Coronary artery (tissue), 2 donors: ENCODE results near the gene CLEC16A.
A peak's percentile ranks its signal among the peaks of the same experiment; 100 is the strongest.

Source experiments
- DNase-seq: peaks from one replicate; pipeline ENCODE4 v3.0.0-alpha.2; 2017; ENCODE audit warnings: low spot score
- H3K27ac ChIP-seq, 2 donors: fragments of 200-600 bp; sonication (generic); one replicate each; pipeline ENCODE4 v1.5.1; 2016 to 2019
- H3K4me3 ChIP-seq: fragments of 200-600 bp; sonication (generic); 2 replicates; pipeline ENCODE4 v1.5.1; 2016; ENCODE audit warnings: mild to moderate bottlenecking, moderate library complexity
- TF ChIP-seq, protein P1 (sequence below): fragments of 200-600 bp; sonication (generic); IDR thresholded peaks from one replicate; pipeline ENCODE4 v1.5.1; 2019; ENCODE audit warnings: antibody characterized with exemption

CLEC16A gene

DNA sequence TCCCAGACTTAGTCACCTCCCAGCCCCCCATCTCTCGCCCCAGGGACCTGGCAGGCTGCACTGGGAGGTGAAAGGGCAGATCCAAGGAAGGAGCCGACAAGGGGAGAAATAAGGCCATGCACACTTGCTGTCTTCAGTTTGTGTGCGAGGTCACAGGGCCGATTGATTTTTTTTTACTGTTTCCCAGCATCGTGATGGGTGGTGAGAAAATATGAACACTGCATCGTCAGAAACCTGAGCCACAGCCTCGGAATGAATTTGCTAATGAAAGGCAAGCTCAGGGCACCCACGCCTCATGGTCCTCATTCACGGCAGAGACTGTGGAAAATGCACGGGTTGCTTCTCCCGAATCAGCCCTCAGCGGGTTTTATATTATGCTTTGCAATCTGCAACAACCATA lies 213.7 kb downstream of the CLEC16A start:
- DNase-seq = no peak
- H3K27ac ChIP-seq = no peak overlapping the region
- TF ChIP-seq, protein P1, sequence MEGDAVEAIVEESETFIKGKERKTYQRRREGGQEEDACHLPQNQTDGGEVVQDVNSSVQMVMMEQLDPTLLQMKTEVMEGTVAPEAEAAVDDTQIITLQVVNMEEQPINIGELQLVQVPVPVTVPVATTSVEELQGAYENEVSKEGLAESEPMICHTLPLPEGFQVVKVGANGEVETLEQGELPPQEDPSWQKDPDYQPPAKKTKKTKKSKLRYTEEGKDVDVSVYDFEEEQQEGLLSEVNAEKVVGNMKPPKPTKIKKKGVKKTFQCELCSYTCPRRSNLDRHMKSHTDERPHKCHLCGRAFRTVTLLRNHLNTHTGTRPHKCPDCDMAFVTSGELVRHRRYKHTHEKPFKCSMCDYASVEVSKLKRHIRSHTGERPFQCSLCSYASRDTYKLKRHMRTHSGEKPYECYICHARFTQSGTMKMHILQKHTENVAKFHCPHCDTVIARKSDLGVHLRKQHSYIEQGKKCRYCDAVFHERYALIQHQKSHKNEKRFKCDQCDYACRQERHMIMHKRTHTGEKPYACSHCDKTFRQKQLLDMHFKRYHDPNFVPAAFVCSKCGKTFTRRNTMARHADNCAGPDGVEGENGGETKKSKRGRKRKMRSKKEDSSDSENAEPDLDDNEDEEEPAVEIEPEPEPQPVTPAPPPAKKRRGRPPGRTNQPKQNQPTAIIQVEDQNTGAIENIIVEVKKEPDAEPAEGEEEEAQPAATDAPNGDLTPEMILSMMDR = no peak
- no peak overlapping the region for H3K4me3 ChIP-seq

DNA sequence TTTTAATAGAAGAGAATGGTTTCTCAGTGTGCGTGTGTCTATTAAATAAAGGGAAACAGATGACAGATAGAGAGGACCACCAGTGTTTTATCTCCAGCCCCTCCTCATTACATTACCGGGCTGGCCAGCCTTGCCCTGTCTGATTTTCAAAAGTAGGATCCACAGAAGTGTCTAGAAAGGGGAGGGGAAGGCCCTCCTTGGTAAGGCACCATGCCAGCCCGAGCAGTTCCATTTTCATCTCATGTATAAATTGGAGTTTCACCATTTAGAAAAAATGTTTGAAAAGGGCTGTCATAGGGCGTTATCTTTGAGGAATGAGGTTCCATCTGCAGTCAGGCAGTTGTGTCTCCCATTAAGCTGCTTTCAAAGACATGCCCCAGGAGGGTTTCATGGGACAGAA lies 214.9 kb downstream of the CLEC16A start:
- TF ChIP-seq, protein P1 = no peak
- no peak overlapping the region for H3K4me3 ChIP-seq
- DNase-seq = no peak
- H3K27ac ChIP-seq = no peak overlapping the region

GRCh38 chr16:11160676-11161115 lies 216.3 kb downstream of the CLEC16A start:
- DNase-seq = no peak
- H3K27ac ChIP-seq = peak overlapping the region in 1 of 2 donors; percentile 82
- TF ChIP-seq, protein P1 = no peak
- H3K4me3 ChIP-seq = no peak overlapping the region

DNA sequence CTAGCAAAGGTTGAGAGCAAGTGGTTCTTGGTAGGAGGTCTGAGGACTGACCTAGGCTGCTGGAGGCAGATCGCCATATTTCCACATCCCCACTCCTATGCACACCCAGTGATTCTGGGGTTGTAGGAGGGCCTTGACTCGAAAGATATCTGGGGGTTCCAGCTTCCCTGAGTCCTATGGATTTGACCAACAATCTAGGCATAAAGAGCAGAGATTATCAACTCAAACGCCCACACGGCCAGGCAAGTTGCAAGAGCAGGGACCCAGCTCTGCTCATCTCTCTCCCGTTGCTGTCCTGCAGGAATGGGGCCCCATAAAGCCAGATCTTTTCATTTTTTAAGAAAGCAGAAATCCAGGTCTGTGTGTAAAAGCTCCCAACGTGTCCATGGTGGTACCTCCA lies 217.1 kb downstream of the CLEC16A start:
- DNase-seq = no peak
- TF ChIP-seq, protein P1 = no peak
- H3K4me3 ChIP-seq = peak overlapping the region; percentile 22
- H3K27ac ChIP-seq = peak overlapping the region; percentile 70 to 82

- H3K4me3 ChIP-seq = peak overlapping the region; percentile 22
- DNase-seq = no peak
- TF ChIP-seq, protein P1 = no peak
- peak overlapping the region; percentile 70 to 82 for H3K27ac ChIP-seq
These were observed 217.6 kb downstream of the CLEC16A start for GRCh38 chr16:11161974-11162373.

DNA sequence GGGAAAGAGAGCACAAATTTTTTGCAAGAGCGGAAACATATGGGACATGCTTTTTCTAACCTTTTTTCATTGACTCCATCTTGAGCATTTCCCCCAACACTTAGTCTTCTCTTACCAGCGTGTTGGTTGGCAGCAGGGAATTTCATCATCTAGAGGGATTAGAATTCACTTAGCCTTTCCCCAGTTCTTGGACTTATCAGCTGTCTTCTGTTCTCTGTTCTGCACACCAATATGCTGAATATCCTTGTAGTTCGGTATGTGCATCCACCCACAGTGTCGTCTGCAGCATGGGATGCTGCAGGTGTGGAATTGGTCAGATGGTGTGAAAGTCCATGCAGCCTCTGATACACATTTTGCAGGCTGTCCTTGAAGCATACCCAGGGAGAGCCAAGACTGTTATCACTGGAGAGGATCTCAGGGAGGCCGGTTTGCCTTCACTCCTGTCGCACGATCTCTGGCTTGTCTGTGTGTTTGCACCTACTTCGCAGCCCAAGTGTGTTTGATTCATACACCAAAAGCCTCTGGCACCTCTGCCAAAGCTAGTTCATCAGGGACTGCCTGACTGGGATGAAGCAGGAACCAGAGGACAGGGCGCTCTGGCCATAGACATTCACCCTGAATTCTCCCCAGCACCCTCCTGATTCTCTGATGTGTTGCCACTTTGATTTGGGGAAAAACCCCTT lies 218.4 kb downstream of the CLEC16A start:
- no peak for DNase-seq
- TF ChIP-seq, protein P1 = no peak
- no peak overlapping the region for H3K4me3 ChIP-seq
- H3K27ac ChIP-seq = peak overlapping the region; percentile 70 to 82

GRCh38 chr16:11163761-11164261 lies 219.4 kb downstream of the CLEC16A start:
- no peak overlapping the region for H3K27ac ChIP-seq
- no peak overlapping the region for H3K4me3 ChIP-seq
- TF ChIP-seq, protein P1 = no peak
- no peak for DNase-seq
